ENCODE results near the gene BBLN.

BBLN gene

DNA sequence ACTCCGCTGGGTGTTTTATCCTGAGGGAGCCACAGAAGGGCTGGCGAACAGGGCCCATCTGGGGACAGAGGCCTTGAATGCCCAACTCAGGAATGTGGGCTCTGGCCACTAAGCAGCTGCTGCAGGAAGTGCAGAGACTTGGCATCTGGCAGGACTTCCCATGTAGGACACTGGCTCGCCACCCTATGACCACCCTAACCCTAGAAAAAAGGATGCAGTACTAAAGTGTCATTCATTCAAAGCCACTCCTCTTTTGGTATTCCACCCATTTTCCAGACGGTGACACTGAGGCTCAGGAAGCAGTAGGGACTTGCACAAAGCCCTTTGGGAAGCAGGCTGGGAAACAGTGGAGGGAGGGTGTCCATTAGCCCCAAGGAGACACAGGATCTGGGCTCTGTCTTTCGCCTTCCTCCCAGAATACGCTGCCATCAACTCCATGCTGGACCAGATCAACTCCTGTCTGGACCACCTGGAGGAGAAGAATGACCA lies 3.0 kb downstream of the BBLN start:
- TF ChIP-seq, protein P1, sequence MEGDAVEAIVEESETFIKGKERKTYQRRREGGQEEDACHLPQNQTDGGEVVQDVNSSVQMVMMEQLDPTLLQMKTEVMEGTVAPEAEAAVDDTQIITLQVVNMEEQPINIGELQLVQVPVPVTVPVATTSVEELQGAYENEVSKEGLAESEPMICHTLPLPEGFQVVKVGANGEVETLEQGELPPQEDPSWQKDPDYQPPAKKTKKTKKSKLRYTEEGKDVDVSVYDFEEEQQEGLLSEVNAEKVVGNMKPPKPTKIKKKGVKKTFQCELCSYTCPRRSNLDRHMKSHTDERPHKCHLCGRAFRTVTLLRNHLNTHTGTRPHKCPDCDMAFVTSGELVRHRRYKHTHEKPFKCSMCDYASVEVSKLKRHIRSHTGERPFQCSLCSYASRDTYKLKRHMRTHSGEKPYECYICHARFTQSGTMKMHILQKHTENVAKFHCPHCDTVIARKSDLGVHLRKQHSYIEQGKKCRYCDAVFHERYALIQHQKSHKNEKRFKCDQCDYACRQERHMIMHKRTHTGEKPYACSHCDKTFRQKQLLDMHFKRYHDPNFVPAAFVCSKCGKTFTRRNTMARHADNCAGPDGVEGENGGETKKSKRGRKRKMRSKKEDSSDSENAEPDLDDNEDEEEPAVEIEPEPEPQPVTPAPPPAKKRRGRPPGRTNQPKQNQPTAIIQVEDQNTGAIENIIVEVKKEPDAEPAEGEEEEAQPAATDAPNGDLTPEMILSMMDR (IDR thresholded peaks at IDR 0.05; ENCODE audit: low read depth, low read length), result no peak
- no peak for TF ChIP-seq MYC (IDR thresholded peaks at IDR 0.05; ENCODE audit: low read depth, low read length)
- no peak for TF ChIP-seq POLR2A (IDR thresholded peaks at IDR 0.05; ENCODE audit: extremely low read depth, insufficient read length)
- TF ChIP-seq, protein P2, sequence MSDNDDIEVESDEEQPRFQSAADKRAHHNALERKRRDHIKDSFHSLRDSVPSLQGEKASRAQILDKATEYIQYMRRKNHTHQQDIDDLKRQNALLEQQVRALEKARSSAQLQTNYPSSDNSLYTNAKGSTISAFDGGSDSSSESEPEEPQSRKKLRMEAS (IDR thresholded peaks at IDR 0.05; ENCODE audit: low read depth, low read length), result no peak
- no peak overlapping the region for H3K4me3 ChIP-seq (ENCODE audit: low read depth, low read length)
- DNase-seq (ENCODE audit: low read depth), result no peak

DNA sequence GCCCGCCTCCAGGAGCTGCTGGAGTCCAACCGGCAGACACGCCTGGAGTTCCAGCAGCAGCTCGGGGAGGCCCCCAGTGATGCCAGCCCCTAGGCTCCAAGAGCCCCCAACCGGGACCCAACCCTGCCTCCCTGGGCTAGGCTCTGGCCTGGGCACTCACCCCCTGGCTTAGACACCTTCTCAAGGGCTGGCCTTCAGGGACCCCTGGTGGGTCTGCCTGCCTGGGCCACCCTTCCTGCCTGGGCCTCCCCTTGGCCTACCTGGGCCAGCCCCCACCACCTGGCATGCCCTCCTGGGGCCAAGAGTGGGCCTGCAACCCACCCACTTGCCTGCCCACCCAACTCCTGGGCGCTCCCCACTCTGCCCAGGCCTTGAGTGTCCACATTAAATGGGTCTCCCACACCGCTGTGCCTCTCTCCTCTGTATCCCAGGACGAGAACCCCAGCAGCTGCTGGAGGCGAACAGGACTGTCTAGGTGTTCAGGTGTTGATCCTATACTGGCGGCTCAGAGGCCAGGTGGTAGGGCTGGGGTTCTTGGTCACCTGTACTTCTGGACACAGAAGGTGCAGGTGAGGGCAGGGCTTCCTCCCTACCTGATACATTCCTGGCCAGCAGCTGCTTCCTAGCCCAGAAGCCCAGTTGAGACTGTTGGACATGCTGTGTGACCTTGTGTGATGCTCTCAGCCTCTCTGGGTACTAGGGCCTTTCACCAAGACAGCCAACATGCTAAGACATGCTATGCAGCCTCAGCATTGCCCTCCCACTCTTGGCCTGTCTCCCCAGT lies 3.6 kb downstream of the BBLN start:
- DNase-seq (ENCODE audit: low read depth), result no peak
- H3K4me3 ChIP-seq (ENCODE audit: low read depth, low read length), result no peak overlapping the region
- TF ChIP-seq, protein P2 (IDR thresholded peaks at IDR 0.05; ENCODE audit: low read depth, low read length), result no peak
- no peak for TF ChIP-seq MYC (IDR thresholded peaks at IDR 0.05; ENCODE audit: low read depth, low read length)
- TF ChIP-seq, protein P1 (IDR thresholded peaks at IDR 0.05; ENCODE audit: low read depth, low read length), result no peak

DNA sequence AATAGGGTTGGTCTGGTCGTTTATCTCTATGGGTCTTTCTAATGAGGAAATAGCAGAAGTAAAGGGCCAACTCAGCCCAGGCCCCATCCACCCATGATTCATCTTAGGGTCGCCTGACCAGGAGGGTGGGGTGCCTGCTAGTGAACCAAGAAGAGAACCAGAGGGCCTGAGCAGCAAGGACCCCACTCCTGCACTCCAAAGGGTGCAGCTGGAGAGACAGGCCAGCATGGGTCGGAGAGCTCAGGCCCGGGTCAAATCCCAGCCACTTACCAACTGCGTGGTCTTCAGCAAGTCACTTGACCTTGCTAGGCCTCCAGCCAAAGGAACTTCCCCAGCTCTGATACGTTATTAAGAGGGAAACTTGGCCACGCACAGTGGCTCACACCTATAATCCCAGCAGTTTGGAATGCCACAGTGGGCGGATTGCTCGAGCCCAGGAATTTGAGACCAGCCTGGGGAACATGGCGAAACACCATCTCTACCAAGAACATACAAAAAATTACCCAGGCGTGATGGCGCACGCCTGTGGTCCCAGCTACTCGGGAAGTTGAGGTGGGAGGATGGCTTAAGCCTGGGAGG lies 4.3 kb downstream of the BBLN start:
- DNase-seq (ENCODE audit: low read depth), result peak; percentile 37
- H3K4me3 ChIP-seq (ENCODE audit: low read depth, low read length), result no peak overlapping the region
- TF ChIP-seq, protein P1 (IDR thresholded peaks at IDR 0.05; ENCODE audit: low read depth, low read length), result no peak
- TF ChIP-seq POLR2A (IDR thresholded peaks at IDR 0.05; ENCODE audit: extremely low read depth, insufficient read length) (no peak), MYC (IDR thresholded peaks at IDR 0.05; ENCODE audit: low read depth, low read length) (no peak)
- TF ChIP-seq, protein P2 (IDR thresholded peaks at IDR 0.05; ENCODE audit: low read depth, low read length), result no peak

DNA sequence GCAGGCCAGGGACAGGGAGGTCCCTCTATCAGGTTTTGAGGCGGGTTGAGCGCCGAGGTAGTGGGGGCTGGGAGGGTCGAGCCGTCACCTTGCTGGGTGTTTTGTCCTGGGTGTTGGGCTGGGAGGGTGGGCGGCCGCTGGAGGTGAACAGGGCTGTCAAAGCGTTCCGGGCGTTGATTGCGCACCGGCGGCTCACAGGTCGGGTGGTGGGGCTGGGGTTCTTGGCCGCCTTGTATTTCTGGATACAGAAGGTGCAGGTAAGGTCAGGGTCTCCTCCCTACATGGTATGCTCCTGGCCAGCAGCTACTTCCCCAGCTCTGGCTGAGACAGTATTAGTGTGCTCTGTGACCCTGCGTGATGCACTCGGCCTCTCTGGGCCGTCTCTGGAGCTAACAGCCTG lies 6.1 kb downstream of the BBLN start:
- DNase-seq (ENCODE audit: low read depth), result no peak
- no peak overlapping the region for H3K4me3 ChIP-seq (ENCODE audit: low read depth, low read length)
- no peak for TF ChIP-seq POLR2A (IDR thresholded peaks at IDR 0.05; ENCODE audit: extremely low read depth, insufficient read length)
- TF ChIP-seq, protein P1 (IDR thresholded peaks at IDR 0.05; ENCODE audit: low read depth, low read length), result no peak

DNA sequence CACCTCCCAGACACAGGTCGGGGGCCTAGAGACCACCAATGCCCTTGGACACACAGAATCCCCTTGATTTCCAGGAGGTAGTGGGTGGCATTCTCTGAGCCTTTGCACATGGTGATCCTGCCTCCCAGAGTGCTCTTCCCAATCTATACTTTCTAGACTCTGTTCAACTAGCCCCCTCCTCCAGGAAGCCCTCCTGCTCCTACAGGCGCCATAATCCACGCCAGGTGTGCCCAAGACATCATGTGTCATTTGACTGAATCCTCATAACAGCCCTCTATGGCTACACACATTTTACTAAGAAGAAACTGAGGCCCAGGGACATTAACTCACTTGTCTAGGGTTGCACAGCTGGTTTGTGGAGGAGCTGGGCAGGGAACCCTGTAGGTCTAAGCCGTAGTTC lies 7.1 kb downstream of the BBLN start:
- TF ChIP-seq, protein P1 (IDR thresholded peaks at IDR 0.05; ENCODE audit: low read depth, low read length), result no peak
- TF ChIP-seq, protein P2 (IDR thresholded peaks at IDR 0.05; ENCODE audit: low read depth, low read length), result no peak
- TF ChIP-seq POLR2A (IDR thresholded peaks at IDR 0.05; ENCODE audit: extremely low read depth, insufficient read length) (no peak), MYC (IDR thresholded peaks at IDR 0.05; ENCODE audit: low read depth, low read length) (no peak)
- H3K4me3 ChIP-seq (ENCODE audit: low read depth, low read length), result no peak overlapping the region
- no peak for DNase-seq (ENCODE audit: low read depth)

Data from NB4 (cell line).